Measurements from ENCODE around the gene HPSE2.

HPSE2 gene

GRCh38 chr10:98424295-98425254 lies 811.1 kb downstream of the HPSE2 start:
- no peak for DNase-seq

- DNase-seq: no peak
Measured at GRCh38 chr10:98423691-98424120, 811.9 kb downstream of the HPSE2 start.

- DNase-seq: no peak
Measured at GRCh38 chr10:98422182-98422581, 813.5 kb downstream of the HPSE2 start.

- no peak for DNase-seq
Measured at GRCh38 chr10:98420786-98421185, 814.9 kb downstream of the HPSE2 start.

- no peak for DNase-seq
Measured at GRCh38 chr10:98419469-98420261, 816.0 kb downstream of the HPSE2 start.

- DNase-seq: no peak
Measured at GRCh38 chr10:98418665-98419468, 816.8 kb downstream of the HPSE2 start.

GRCh38 chr10:98417973-98418664 lies 817.5 kb downstream of the HPSE2 start:
- no peak for DNase-seq

- no peak for DNase-seq
Measured at GRCh38 chr10:98417481-98417959, 818.1 kb downstream of the HPSE2 start.

- peak; percentile 19 for DNase-seq
Measured at GRCh38 chr10:98416606-98417388, 818.9 kb downstream of the HPSE2 start.

GRCh38 chr10:98415731-98416119 lies 819.9 kb downstream of the HPSE2 start:
- no peak for DNase-seq

GRCh38 chr10:98414932-98415730 lies 820.5 kb downstream of the HPSE2 start, which contains the start of gene PYROXD2:
Gene PYROXD2, minus strand, starts transcription at chr10:98415182. Its CDS starts 47 bp downstream, at chr10:98415135.
- peak; percentile 94 for DNase-seq

GRCh38 chr10:98414578-98414931 lies 821.1 kb downstream of the HPSE2 start:
- DNase-seq: no peak

- DNase-seq: no peak
Measured at GRCh38 chr10:98411768-98412167, 823.9 kb downstream of the HPSE2 start.

GRCh38 chr10:98411166-98411565 lies 824.5 kb downstream of the HPSE2 start:
- no peak for DNase-seq

GRCh38 chr10:98410759-98411158 lies 824.9 kb downstream of the HPSE2 start:
- no peak for DNase-seq

GRCh38 chr10:98410135-98410743 lies 825.4 kb downstream of the HPSE2 start:
- no peak for DNase-seq

GRCh38 chr10:98408799-98409198 lies 826.9 kb downstream of the HPSE2 start:
- no peak for DNase-seq

- no peak for DNase-seq
Measured at GRCh38 chr10:98407744-98408241, 827.9 kb downstream of the HPSE2 start.
